ENCODE data around the gene ATP5F1D. TPM values are rescaled to one million over a fixed set of nuclear protein-coding genes. Genes with fewer than 3 reads are reported as not detected.

The ATP5F1D gene
- total RNA-seq, 2 donors from 2014 or later = 144 to 159 TPM

GRCh38 chr19:1273263-1274041 is 31.9 kb downstream of the ATP5F1D start:
- peak overlapping the region; percentile 60 for H3K4me3 Mint-ChIP-seq
- H3K36me3 ChIP-seq (ENCODE audit: control insufficient read depth, insufficient read depth, low read length) = peaks cover 50% of the 10 kb centered on the region
- H3K9ac ChIP-seq (ENCODE audit: extremely low read depth, low read length, poor library complexity, severe bottlenecking) = no peak overlapping the region
- peaks cover 4% of the 10 kb centered on the region for H3K27me3 Mint-ChIP-seq (ENCODE audit: insufficient read depth)
- TF ChIP-seq CTCF (conservative IDR thresholded peaks at IDR 0.05) = no peak
- no peak overlapping the region for H3K4me3 ChIP-seq (ENCODE audit: low read length)
- H3K9me3 ChIP-seq (ENCODE audit: control insufficient read depth, low read length) = no peaks in the 10 kb centered on the region
- no peaks in the 10 kb centered on the region for H3K9me3 Mint-ChIP-seq
- H3K4me1 Mint-ChIP-seq = peaks cover 29% of the 10 kb centered on the region
- peaks cover 13% of the 10 kb centered on the region for H3K4me1 ChIP-seq (ENCODE audit: control insufficient read depth, insufficient read depth, low read length)
- no peaks in the 10 kb centered on the region for H3K27me3 ChIP-seq (ENCODE audit: control insufficient read depth, insufficient read depth, low read length, poor library complexity, severe bottlenecking)
- no peak overlapping the region for H3K27ac ChIP-seq (ENCODE audit: low read depth, low read length)
- peak overlapping the region; percentile 50 for H3K27ac Mint-ChIP-seq
- no peak for DNase-seq
- 94 to 96% methylated on average over 18 to 25 of the region's 25 CpGs for WGBS, 2 experiments (ENCODE audit: insufficient coverage in 1 of 2, insufficient read length in 1 of 2)
- H3K36me3 Mint-ChIP-seq (ENCODE audit: low read depth) = peaks cover 54% of the 10 kb centered on the region

GRCh38 chr19:1274081-1274851 is 32.7 kb downstream of the ATP5F1D start:
- peaks cover 53% of the 10 kb centered on the region for H3K36me3 ChIP-seq (ENCODE audit: control insufficient read depth, insufficient read depth, low read length)
- peak overlapping the region; percentile 94 for H3K27ac Mint-ChIP-seq
- peaks cover 61% of the 10 kb centered on the region for H3K36me3 Mint-ChIP-seq (ENCODE audit: low read depth)
- peak overlapping the region; percentile 60 for H3K4me3 Mint-ChIP-seq
- H3K27ac ChIP-seq (ENCODE audit: low read depth, low read length) = peak overlapping the region; percentile 99
- H3K27me3 Mint-ChIP-seq (ENCODE audit: insufficient read depth) = no peaks in the 10 kb centered on the region
- H3K9me3 Mint-ChIP-seq = no peaks in the 10 kb centered on the region
- no peaks in the 10 kb centered on the region for H3K27me3 ChIP-seq (ENCODE audit: control insufficient read depth, insufficient read depth, low read length, poor library complexity, severe bottlenecking)
- no peaks in the 10 kb centered on the region for H3K9me3 ChIP-seq (ENCODE audit: control insufficient read depth, low read length)
- peak; percentile 74 for DNase-seq
- H3K4me1 ChIP-seq (ENCODE audit: control insufficient read depth, insufficient read depth, low read length) = peaks cover 13% of the 10 kb centered on the region
- peaks cover 25% of the 10 kb centered on the region for H3K4me1 Mint-ChIP-seq
- H3K9ac ChIP-seq (ENCODE audit: extremely low read depth, low read length, poor library complexity, severe bottlenecking) = peak overlapping the region; percentile 25
- no peak for TF ChIP-seq CTCF (conservative IDR thresholded peaks at IDR 0.05)
- WGBS, 2 experiments (ENCODE audit: insufficient coverage in 1 of 2, insufficient read length in 1 of 2) = 88 to 89% methylated on average over 35 to 46 of the region's 46 CpGs
- peak overlapping the region; percentile 87 for H3K4me3 ChIP-seq (ENCODE audit: low read length)

- peak overlapping the region; percentile 60 for H3K4me3 Mint-ChIP-seq
- WGBS, 2 experiments (ENCODE audit: insufficient coverage in 1 of 2, insufficient read length in 1 of 2) = 46 to 80% methylated on average over 15 to 44 of the region's 44 CpGs
- no peaks in the 10 kb centered on the region for H3K9me3 ChIP-seq (ENCODE audit: control insufficient read depth, low read length)
- peak overlapping the region; percentile 87 for H3K4me3 ChIP-seq (ENCODE audit: low read length)
- peak overlapping the region; percentile 99 for H3K27ac ChIP-seq (ENCODE audit: low read depth, low read length)
- peaks cover 13% of the 10 kb centered on the region for H3K4me1 ChIP-seq (ENCODE audit: control insufficient read depth, insufficient read depth, low read length)
- peaks cover 65% of the 10 kb centered on the region for H3K36me3 Mint-ChIP-seq (ENCODE audit: low read depth)
- H3K36me3 ChIP-seq (ENCODE audit: control insufficient read depth, insufficient read depth, low read length) = peaks cover 56% of the 10 kb centered on the region
- peak overlapping the region; percentile 94 for H3K27ac Mint-ChIP-seq
- no peaks in the 10 kb centered on the region for H3K9me3 Mint-ChIP-seq
- peaks cover 25% of the 10 kb centered on the region for H3K4me1 Mint-ChIP-seq
- H3K27me3 ChIP-seq (ENCODE audit: control insufficient read depth, insufficient read depth, low read length, poor library complexity, severe bottlenecking) = no peaks in the 10 kb centered on the region
- peak; percentile 81 for DNase-seq
- no peaks in the 10 kb centered on the region for H3K27me3 Mint-ChIP-seq (ENCODE audit: insufficient read depth)
- peak overlapping the region; percentile 25 for H3K9ac ChIP-seq (ENCODE audit: extremely low read depth, low read length, poor library complexity, severe bottlenecking)
- TF ChIP-seq CTCF (conservative IDR thresholded peaks at IDR 0.05) = no peak
Observed at GRCh38 chr19:1274852-1275259, 33.3 kb downstream of the ATP5F1D start.

Data from endodermal cell (in vitro differentiated cells).